Lung (tissue), 12 donors: ENCODE data around the gene FGB. TPM values are rescaled to one million over a fixed set of nuclear protein-coding genes. Genes with fewer than 3 reads are reported as not detected.

Experiments used
- ATAC-seq: fragments of 200-7000 bp; cut with Tn5 transposase; one replicate; pipeline ENCODE4 v1.9.1; 2020; ENCODE audit warnings: moderate number of reproducible peaks; ENCODE audit not compliant: insufficient read depth, low FRiP score
- DNase-seq, 3 donors: peaks; one replicate each; pipeline ENCODE4 v3.0.0-alpha.2; 2013 to 2017
- H3K27ac ChIP-seq, 2 donors: one replicate each; pipeline ENCODE4 v1.5.1; 2013; ENCODE audit warnings: mild to moderate bottlenecking in 2 of 2, moderate library complexity in 2 of 2, control low read depth in 1 of 2, inconsistent platforms in 1 of 2, low read depth in 1 of 2, low read length in 1 of 2
- H3K27me3 ChIP-seq, 3 donors: one replicate each; pipeline ENCODE4 v1.5.1; 2013; ENCODE audit warnings: low read length in 2 of 3; ENCODE audit not compliant: control insufficient read depth in 3 of 3, insufficient read depth in 3 of 3
- H3K36me3 ChIP-seq, 4 donors: one replicate each; pipeline ENCODE4 v1.5.1; 2013; ENCODE audit warnings: low read length in 4 of 4, mild to moderate bottlenecking in 1 of 4, moderate library complexity in 1 of 4; ENCODE audit not compliant: control insufficient read depth in 4 of 4, insufficient read depth in 4 of 4
- H3K4me1 ChIP-seq, 5 donors: one replicate each; pipeline ENCODE4 v1.5.1; 2013; ENCODE audit warnings: low read length in 5 of 5, mild to moderate bottlenecking in 2 of 5, moderate library complexity in 1 of 5; ENCODE audit not compliant: control insufficient read depth in 5 of 5, insufficient read depth in 5 of 5
- H3K4me3 ChIP-seq: one replicate; pipeline ENCODE4 v1.5.1; 2013; ENCODE audit warnings: mild to moderate bottlenecking, control low read depth, moderate library complexity
- H3K9ac ChIP-seq, 2 donors: one replicate each; pipeline ENCODE4 v1.5.1; 2013; ENCODE audit warnings: low read length in 2 of 2, control low read depth in 1 of 2; ENCODE audit not compliant: insufficient read depth in 1 of 2
- H3K9me3 ChIP-seq, 4 donors: one replicate each; pipeline ENCODE4 v1.5.1; 2013; ENCODE audit warnings: low read length in 3 of 4, mild to moderate bottlenecking in 1 of 4, moderate library complexity in 1 of 4; ENCODE audit not compliant: control insufficient read depth in 4 of 4, insufficient read depth in 3 of 4
- WGBS, 2 donors: extraction: QIAGEN DNeasy Blood & Tissue Kit; methylation state at CpG; one replicate each; pipeline ENCODE4 v1.1.7; 2013; 5-methylcytosine and 5-hydroxymethylcytosine counted together
- polyA plus RNA-seq, 2 donors: library from polyadenylated mRNA; stranded (reverse); fragments of 200-250 nt; gene quantifications; one replicate each; pipeline ENCODE4 v1.2.1, GENCODE V29; 2013
- total RNA-seq, 2 donors: library from RNA; depleted of rRNA in 1 of 2; stranded (reverse); fragments of >200 nt in 1 of 2; gene quantifications; one replicate each; pipeline ENCODE4 v1.2.1, GENCODE V29; 2014 to 2021
- TF ChIP-seq, protein P1 (sequence below): IDR thresholded peaks from 2 replicates; pipeline ENCODE4 v1.5.1; 2012; ENCODE audit warnings: mild to moderate bottlenecking; ENCODE audit errors: control extremely low read depth, extremely low read depth
- donor health status: control.
- donor health status: control.
- donor health status: Bipolar disorder and iron deficiency.
- donor health status: healthy.
- donor health status: DM: yes; HTN: yes; CAD: no.

Gene FGB
- total and polyA plus RNA-seq, 4 donors = 0.28 to 1.8 (median 0.34) TPM

DNA sequence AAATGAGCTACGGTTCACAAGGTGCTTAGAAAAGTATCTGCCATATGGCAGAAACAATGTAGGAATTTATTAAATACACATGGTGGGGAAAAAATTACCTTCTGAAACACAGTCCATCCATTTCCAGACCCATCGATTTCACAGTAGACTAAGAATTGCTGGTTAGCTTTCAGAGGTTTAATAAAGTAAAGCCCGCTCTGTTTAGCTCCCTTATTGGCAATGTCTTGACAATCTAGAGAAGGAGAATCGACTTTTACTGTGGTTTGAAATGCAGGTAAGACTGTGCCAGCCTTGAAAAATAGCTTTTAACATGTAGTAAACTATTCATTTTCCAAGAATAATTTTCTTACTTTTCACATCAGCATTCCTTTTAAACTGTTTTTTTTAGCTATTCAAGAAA is 46.7 kb downstream of the FGB start:
- no peaks in the 10 kb centered on the region for H3K36me3 ChIP-seq
- no peaks in the 10 kb centered on the region for H3K4me1 ChIP-seq
- no peak overlapping the region for H3K4me3 ChIP-seq
- H3K9me3 ChIP-seq = no peaks in the 10 kb centered on the region
- ATAC-seq (no peak), DNase-seq (no peak)
- WGBS, 2 donors = 87 to 89% methylated on average over 4 of the region's 4 CpGs
- H3K27me3 ChIP-seq = peaks cover 0 to 6% (median 0%) of the 10 kb centered on the region in 3 donors
- TF ChIP-seq, protein P1, sequence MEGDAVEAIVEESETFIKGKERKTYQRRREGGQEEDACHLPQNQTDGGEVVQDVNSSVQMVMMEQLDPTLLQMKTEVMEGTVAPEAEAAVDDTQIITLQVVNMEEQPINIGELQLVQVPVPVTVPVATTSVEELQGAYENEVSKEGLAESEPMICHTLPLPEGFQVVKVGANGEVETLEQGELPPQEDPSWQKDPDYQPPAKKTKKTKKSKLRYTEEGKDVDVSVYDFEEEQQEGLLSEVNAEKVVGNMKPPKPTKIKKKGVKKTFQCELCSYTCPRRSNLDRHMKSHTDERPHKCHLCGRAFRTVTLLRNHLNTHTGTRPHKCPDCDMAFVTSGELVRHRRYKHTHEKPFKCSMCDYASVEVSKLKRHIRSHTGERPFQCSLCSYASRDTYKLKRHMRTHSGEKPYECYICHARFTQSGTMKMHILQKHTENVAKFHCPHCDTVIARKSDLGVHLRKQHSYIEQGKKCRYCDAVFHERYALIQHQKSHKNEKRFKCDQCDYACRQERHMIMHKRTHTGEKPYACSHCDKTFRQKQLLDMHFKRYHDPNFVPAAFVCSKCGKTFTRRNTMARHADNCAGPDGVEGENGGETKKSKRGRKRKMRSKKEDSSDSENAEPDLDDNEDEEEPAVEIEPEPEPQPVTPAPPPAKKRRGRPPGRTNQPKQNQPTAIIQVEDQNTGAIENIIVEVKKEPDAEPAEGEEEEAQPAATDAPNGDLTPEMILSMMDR = no peak
- no peak overlapping the region for H3K27ac ChIP-seq
- no peak overlapping the region for H3K9ac ChIP-seq

DNA sequence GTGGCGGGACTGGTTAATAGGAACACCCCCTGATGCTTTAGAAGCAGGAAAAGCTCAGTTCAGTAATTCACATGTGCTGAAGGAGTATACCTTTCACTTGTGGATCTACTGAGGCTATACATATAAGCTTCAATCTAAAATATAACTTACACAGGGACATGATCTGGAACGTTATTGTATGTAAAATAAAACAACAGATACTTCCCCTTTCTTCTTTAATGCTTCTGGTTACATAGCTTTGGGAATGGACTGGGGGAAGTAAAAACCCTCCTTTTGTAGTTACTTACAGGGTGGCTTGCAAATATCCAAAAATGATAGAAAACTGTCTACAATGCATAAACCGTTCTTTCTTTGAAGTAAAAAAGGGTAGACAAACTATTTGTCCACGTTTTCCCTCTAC is 47.8 kb downstream of the FGB start:
- 44 to 55% methylated on average over 4 of the region's 4 CpGs for WGBS, 2 donors
- Histone ChIP-seq H3K4me1 (no peaks in the 10 kb centered on the region), H3K27ac (no peak overlapping the region), H3K9me3 (no peaks in the 10 kb centered on the region), H3K27me3 (peaks cover 0 to 6% (median 0%) of the 10 kb centered on the region in 3 donors), H3K4me3 (no peak overlapping the region), H3K36me3 (no peaks in the 10 kb centered on the region), H3K9ac (no peak overlapping the region)
- no peak for DNase-seq
- TF ChIP-seq, protein P1 = no peak
- no peak for ATAC-seq

DNA sequence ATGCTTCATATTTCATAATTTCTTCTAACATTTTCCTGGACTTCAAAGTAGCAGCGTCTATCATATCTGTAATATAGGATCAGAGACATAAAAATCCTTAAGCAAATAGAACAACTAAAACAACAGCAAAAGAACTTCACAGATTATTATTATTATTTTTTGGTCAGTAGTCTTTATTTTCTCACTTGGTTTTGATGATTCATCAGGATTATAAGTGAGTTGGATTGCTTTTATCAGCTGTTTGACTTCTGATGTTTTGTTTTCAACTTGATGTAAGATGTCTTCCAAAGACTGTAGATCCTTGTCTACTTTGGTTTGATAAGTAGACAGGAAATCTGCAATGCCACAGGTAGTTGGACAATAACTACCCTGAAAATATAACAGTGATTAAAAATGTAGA is 49.0 kb downstream of the FGB start:
- TF ChIP-seq, protein P1 = no peak
- DNase-seq = no peak
- no peaks in the 10 kb centered on the region for H3K36me3 ChIP-seq
- WGBS, 2 donors = 86 to 92% methylated on average over 1 of the region's 1 CpG
- peaks cover 0 to 6% (median 0%) of the 10 kb centered on the region in 3 donors for H3K27me3 ChIP-seq
- no peaks in the 10 kb centered on the region for H3K9me3 ChIP-seq
- H3K4me1 ChIP-seq = no peaks in the 10 kb centered on the region
- H3K9ac ChIP-seq = no peak overlapping the region
- no peak overlapping the region for H3K4me3 ChIP-seq
- ATAC-seq = no peak
- H3K27ac ChIP-seq = no peak overlapping the region
